ENCODE results near the gene CABP5.

CABP5 gene

GRCh38 chr19:48029431-48029830 is 14.4 kb downstream of the CABP5 start:
- DNase-seq: no peak

- DNase-seq: no peak
Observed at GRCh38 chr19:48025480-48025879, 18.4 kb downstream of the CABP5 start.

GRCh38 chr19:48023518-48023917 is 20.4 kb downstream of the CABP5 start:
- no peak for DNase-seq

- no peak for DNase-seq
Observed at GRCh38 chr19:48023011-48023410, 20.9 kb downstream of the CABP5 start.

- no peak for DNase-seq
Observed at GRCh38 chr19:48020686-48021085, 23.2 kb downstream of the CABP5 start.

- DNase-seq: no peak
Observed at GRCh38 chr19:48010932-48011758, 32.7 kb downstream of the CABP5 start.

- DNase-seq: no peak
Observed at GRCh38 chr19:48006762-48007161, 37.1 kb downstream of the CABP5 start.

GRCh38 chr19:48004236-48004635 is 39.6 kb downstream of the CABP5 start:
- no peak for DNase-seq

GRCh38 chr19:48000846-48001245 is 43.0 kb downstream of the CABP5 start:
- DNase-seq: no peak

GRCh38 chr19:47998800-47999199 is 45.1 kb downstream of the CABP5 start:
- no peak for DNase-seq

GRCh38 chr19:47996230-47996727 is 47.6 kb downstream of the CABP5 start:
- DNase-seq: no peak

- DNase-seq: peak; percentile 40 to 77
Observed at GRCh38 chr19:47994209-47994802, 49.6 kb downstream of the CABP5 start, which contains the start of gene ELSPBP1. TSS of gene ELSPBP1 (plus strand) at chr19:47994632. CDS start at chr19:48008668, 14,036 bp downstream.

GRCh38 chr19:47992070-47992469 is 51.8 kb downstream of the CABP5 start, which contains the start of gene BSPH1:
TSS of gene BSPH1 (minus strand) at chr19:47992170. CDS start at chr19:47992081, 89 bp downstream.
- DNase-seq: no peak

GRCh38 chr19:47991191-47991808 is 52.6 kb downstream of the CABP5 start:
- no peak for DNase-seq
